Measurements from ENCODE around the gene ACOXL. TPM values are rescaled to one million over a fixed set of nuclear protein-coding genes. Genes with fewer than 3 reads are reported as not detected.

Gene ACOXL
- total RNA-seq, 2 experiments from 2014 or later, result not detected

DNA sequence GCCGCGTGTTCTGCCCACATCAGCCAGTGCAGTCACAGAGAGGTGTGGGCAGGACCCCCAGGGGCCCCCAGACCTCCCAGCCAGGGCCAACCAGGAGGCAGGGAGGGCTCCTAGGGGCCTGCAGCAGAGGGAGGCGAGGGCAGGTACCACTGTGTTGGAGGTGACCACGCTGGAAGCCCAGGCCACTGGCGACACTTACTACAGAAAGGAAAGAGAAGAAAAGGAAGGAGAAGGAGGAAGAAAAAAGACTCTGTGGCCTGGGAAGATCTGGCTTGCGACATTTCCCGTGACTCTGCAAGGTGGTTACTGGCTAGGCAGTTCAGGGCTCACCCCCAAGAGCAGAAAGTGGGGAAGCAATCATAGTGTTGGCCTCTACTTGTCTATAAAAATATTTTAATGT lies 290.3 kb downstream of the ACOXL start:
- DNase-seq, result no peak
- no peak overlapping the region for H3K4me3 Mint-ChIP-seq
- H3K27ac Mint-ChIP-seq, result no peak overlapping the region
- no peaks in the 10 kb centered on the region for H3K36me3 Mint-ChIP-seq (ENCODE audit: low read depth)
- no peaks in the 10 kb centered on the region for H3K9me3 Mint-ChIP-seq
- CTCF ChIA-PET, result no interaction called here
- peaks cover 8% of the 10 kb centered on the region for H3K27me3 Mint-ChIP-seq (ENCODE audit: low read depth)
- no peaks in the 10 kb centered on the region for H3K4me1 Mint-ChIP-seq (ENCODE audit: low read depth)
- intact Hi-C loops (cut with micrococcal nuclease), result no loop called here

DNA sequence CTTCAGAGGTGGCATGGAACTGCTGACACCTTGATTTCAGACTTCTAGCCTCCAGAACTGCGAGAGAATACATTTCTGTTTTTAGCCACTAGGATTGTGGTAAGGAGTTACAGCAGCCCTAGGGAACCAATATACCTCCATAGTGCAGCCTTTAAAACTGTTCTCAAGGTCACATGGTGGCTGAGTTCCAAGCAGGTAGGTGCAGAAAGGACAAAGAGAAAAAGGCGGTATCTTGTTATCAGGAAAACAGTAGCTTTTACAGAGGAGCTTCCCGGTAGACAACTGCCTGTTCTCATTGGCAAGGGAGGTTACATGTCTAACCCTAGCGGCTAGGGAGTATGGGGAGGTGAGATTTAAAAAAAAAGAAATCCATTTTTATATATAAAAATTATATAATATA lies 292.1 kb downstream of the ACOXL start:
- no peak overlapping the region for H3K4me3 Mint-ChIP-seq
- DNase-seq, result no peak
- peaks cover 8% of the 10 kb centered on the region for H3K27me3 Mint-ChIP-seq (ENCODE audit: low read depth)
- no peaks in the 10 kb centered on the region for H3K9me3 Mint-ChIP-seq
- no peak overlapping the region for H3K27ac Mint-ChIP-seq
- no peaks in the 10 kb centered on the region for H3K4me1 Mint-ChIP-seq (ENCODE audit: low read depth)
- H3K36me3 Mint-ChIP-seq (ENCODE audit: low read depth), result no peaks in the 10 kb centered on the region
- CTCF ChIA-PET, result no interaction called here
- intact Hi-C loops (cut with micrococcal nuclease), result no loop called here

DNA sequence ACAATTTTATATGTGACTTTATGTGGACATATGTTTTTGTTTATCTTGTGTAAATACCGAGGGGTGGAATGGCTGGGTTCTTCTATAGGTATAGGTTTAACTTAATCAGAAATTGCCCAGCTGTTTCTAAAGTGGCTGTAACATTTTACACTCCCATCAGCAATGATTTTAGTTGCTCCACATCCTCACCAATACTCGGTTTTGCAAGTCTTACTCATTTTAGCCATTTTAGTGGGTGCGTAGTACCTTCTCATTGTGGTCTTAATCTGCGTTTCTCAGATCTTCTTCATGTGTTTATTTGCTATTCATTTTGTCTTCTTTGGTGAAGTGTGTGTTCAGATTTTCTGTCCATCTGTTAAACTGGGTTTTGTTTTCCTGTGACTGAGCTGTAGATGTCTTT lies 292.9 kb downstream of the ACOXL start:
- intact Hi-C loops (cut with micrococcal nuclease), result no loop called here
- Mint-ChIP-seq H3K4me3 (no peak overlapping the region), H3K36me3 (ENCODE audit: low read depth) (no peaks in the 10 kb centered on the region), H3K27ac (no peak overlapping the region), H3K27me3 (ENCODE audit: low read depth) (peaks cover 8% of the 10 kb centered on the region), H3K4me1 (ENCODE audit: low read depth) (no peaks in the 10 kb centered on the region), H3K9me3 (no peaks in the 10 kb centered on the region)
- no peak for DNase-seq
- CTCF ChIA-PET, result no interaction called here

DNA sequence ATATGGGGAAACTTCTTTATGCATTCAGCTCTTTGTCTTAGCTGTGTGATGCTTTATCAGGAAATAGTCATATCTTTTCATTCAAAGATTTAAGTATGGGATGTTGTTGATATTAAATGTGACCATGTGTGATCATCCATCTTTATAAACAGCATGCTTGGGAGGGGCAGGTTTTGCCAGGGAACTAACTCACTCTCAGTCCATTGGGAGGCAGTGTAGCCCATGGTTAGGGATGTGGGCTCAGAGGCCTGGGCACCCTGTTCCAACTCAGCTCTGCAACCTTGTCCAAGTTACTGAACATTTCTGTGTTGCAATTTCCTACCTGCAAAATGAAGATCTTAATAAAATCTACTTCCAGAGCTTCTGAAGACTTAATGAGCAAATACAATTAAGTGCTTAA lies 296.3 kb downstream of the ACOXL start:
- peaks cover 2% of the 10 kb centered on the region for H3K4me1 Mint-ChIP-seq (ENCODE audit: low read depth)
- no peak overlapping the region for H3K27ac Mint-ChIP-seq
- H3K36me3 Mint-ChIP-seq (ENCODE audit: low read depth), result no peaks in the 10 kb centered on the region
- no peak overlapping the region for H3K4me3 Mint-ChIP-seq
- peaks cover 17% of the 10 kb centered on the region for H3K27me3 Mint-ChIP-seq (ENCODE audit: low read depth)
- H3K9me3 Mint-ChIP-seq, result no peaks in the 10 kb centered on the region
- CTCF ChIA-PET, result interaction anchor here (0.6 to 1.0 kb wide), 4 partner anchors 12 to 42 kb away, joined by 3 to 4 read pairs (median 4); no protein-coding TSS in a partner anchor
- intact Hi-C loops (cut with micrococcal nuclease), result no loop called here
- DNase-seq, result peak; percentile 35

- Mint-ChIP-seq H3K27me3 (ENCODE audit: low read depth) (peaks cover 21% of the 10 kb centered on the region), H3K9me3 (no peaks in the 10 kb centered on the region), H3K4me1 (ENCODE audit: low read depth) (peaks cover 2% of the 10 kb centered on the region), H3K4me3 (no peak overlapping the region), H3K27ac (no peak overlapping the region), H3K36me3 (ENCODE audit: low read depth) (no peaks in the 10 kb centered on the region)
- no peak for DNase-seq
- intact Hi-C loops (cut with micrococcal nuclease), result no loop called here
- CTCF ChIA-PET, result interaction anchor here (0.6 to 1.0 kb wide), 3 partner anchors 11 to 382 kb away, joined by 3 to 4 read pairs (median 4); no protein-coding TSS in a partner anchor
These were observed 297.0 kb downstream of the ACOXL start for GRCh38 chr2:111029181-111029927.

DNA sequence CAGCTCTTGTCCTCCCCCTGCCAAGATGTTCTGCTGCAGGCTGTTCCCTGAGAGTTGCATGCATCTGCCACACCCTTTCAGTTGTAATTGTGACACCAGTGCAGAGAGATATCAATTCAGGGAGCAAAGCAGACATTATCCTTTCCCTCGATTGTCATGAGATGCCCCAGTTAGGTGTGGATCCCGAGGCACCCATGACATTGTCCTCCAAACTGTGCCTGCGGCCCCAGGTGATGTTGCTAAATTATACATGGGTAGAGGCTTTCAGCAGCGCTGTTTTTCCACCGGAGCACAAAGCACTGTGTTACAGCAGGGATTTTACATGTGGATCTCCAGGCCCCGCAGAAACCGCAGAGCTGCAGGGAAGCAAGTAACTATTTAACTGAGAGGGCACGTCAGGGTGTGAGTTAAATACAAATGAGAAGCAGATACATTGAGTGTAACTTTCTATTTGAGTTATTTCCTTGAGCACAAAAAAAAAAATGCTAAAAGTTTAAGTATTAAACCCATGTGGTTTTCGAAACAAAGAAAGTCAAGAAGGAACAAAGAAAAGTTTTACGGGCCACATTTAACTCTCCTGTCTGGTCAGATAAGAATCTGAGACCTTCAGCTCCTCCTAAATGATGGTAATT lies 298.0 kb downstream of the ACOXL start:
- no peaks in the 10 kb centered on the region for H3K36me3 Mint-ChIP-seq (ENCODE audit: low read depth)
- intact Hi-C loops (cut with micrococcal nuclease), result no loop called here
- no peak overlapping the region for H3K27ac Mint-ChIP-seq
- H3K4me1 Mint-ChIP-seq (ENCODE audit: low read depth), result peaks cover 2% of the 10 kb centered on the region
- H3K4me3 Mint-ChIP-seq, result no peak overlapping the region
- no peaks in the 10 kb centered on the region for H3K9me3 Mint-ChIP-seq
- peaks cover 23% of the 10 kb centered on the region for H3K27me3 Mint-ChIP-seq (ENCODE audit: low read depth)
- CTCF ChIA-PET, result interaction anchor here (0.5 to 0.6 kb wide), 2 partner anchors 19 to 383 kb away, joined by 3 read pairs; no protein-coding TSS in a partner anchor
- DNase-seq, result no peak

DNA sequence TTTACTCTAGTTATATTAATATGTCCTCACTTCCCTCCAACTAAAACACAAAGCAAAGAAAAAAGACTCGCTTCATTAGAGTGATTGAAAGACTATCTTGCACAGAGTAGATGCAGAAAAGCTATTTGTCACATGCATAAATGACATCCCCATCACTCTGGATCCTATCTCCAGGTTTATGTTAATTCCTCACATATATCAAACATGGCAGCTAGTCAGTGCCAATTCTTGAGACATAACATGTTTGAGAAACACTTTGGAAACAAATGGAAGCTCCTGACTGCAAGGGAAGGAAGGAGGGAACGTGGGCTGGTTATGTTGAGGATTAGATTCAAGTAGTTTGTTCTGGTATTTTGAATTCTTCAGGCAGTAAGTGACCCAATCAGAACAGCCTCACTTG lies 298.6 kb downstream of the ACOXL start:
- DNase-seq, result no peak
- intact Hi-C loops (cut with micrococcal nuclease), result no loop called here
- no peaks in the 10 kb centered on the region for H3K9me3 Mint-ChIP-seq
- H3K27me3 Mint-ChIP-seq (ENCODE audit: low read depth), result peaks cover 25% of the 10 kb centered on the region
- no peak overlapping the region for H3K27ac Mint-ChIP-seq
- H3K36me3 Mint-ChIP-seq (ENCODE audit: low read depth), result no peaks in the 10 kb centered on the region
- H3K4me1 Mint-ChIP-seq (ENCODE audit: low read depth), result peaks cover 2% of the 10 kb centered on the region
- H3K4me3 Mint-ChIP-seq, result no peak overlapping the region
- CTCF ChIA-PET, result interaction anchor here (0.5 kb wide), 1 partner anchor 19 kb away, joined by 3 read pairs; no protein-coding TSS in a partner anchor

DNA sequence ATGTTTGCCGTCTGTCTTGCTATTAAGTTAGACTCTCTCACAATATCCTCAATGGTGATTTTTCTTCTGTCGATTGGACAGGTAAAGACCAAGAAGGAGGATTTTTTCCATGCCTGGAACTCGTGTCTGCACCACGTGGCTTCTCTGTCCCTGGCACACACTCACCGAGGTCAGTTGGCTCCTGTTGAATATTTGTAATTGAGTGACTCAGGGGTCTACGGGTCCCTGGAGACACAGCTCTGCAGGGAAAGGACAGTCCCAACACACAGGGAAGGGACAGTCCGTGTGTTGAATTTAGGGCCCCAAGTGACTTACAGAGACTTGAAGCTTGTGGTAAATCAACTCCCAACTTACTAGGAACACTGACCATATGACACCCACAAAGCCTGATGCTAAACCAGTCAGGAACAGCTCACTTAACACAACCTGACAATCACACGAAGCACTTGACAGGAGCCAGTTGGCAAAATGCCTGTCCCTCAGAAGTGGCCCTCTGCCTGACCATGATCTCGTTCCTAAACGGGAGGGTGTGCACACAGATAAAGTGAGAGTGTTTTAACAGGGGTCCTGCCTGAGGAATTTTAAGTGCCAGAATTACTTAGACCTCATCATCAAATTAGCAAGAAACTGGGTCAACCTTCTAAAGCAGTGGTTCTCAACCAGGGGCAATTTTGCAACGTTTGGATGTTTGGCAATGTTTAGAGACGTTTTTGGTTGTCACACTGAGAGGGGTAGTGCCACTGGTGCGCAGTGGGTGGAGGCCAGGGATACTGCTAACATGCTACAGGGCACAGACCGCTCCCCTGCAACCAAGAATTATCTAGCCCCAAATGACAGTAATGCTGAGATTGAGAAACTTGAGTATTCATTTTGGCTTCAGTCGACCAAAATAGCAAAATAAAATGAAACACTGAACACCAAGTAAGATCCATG lies 299.4 kb downstream of the ACOXL start:
- intact Hi-C loops (cut with micrococcal nuclease), result no loop called here
- CTCF ChIA-PET, result no interaction called here
- no peak overlapping the region for H3K27ac Mint-ChIP-seq
- DNase-seq, result no peak
- peaks cover 2% of the 10 kb centered on the region for H3K4me1 Mint-ChIP-seq (ENCODE audit: low read depth)
- peaks cover 30% of the 10 kb centered on the region for H3K27me3 Mint-ChIP-seq (ENCODE audit: low read depth)
- no peaks in the 10 kb centered on the region for H3K9me3 Mint-ChIP-seq
- no peak overlapping the region for H3K4me3 Mint-ChIP-seq
- H3K36me3 Mint-ChIP-seq (ENCODE audit: low read depth), result no peaks in the 10 kb centered on the region

GRCh38 chr2:111032721-111033429 lies 300.5 kb downstream of the ACOXL start:
- H3K4me1 Mint-ChIP-seq (ENCODE audit: low read depth), result peaks cover 3% of the 10 kb centered on the region
- H3K27me3 Mint-ChIP-seq (ENCODE audit: low read depth), result peaks cover 33% of the 10 kb centered on the region
- no peak overlapping the region for H3K4me3 Mint-ChIP-seq
- no peak overlapping the region for H3K27ac Mint-ChIP-seq
- H3K9me3 Mint-ChIP-seq, result no peaks in the 10 kb centered on the region
- no peaks in the 10 kb centered on the region for H3K36me3 Mint-ChIP-seq (ENCODE audit: low read depth)
- CTCF ChIA-PET, result no interaction called here
- intact Hi-C loops (cut with micrococcal nuclease), result no loop called here
- DNase-seq, result no peak

GRCh38 chr2:111034146-111034545 lies 301.8 kb downstream of the ACOXL start:
- Mint-ChIP-seq H3K27ac (no peak overlapping the region), H3K9me3 (no peaks in the 10 kb centered on the region), H3K4me1 (ENCODE audit: low read depth) (peaks cover 3% of the 10 kb centered on the region), H3K4me3 (no peak overlapping the region), H3K36me3 (ENCODE audit: low read depth) (no peaks in the 10 kb centered on the region), H3K27me3 (ENCODE audit: low read depth) (peaks cover 37% of the 10 kb centered on the region)
- no peak for DNase-seq
- CTCF ChIA-PET, result no interaction called here
- intact Hi-C loops (cut with micrococcal nuclease), result no loop called here

DNA sequence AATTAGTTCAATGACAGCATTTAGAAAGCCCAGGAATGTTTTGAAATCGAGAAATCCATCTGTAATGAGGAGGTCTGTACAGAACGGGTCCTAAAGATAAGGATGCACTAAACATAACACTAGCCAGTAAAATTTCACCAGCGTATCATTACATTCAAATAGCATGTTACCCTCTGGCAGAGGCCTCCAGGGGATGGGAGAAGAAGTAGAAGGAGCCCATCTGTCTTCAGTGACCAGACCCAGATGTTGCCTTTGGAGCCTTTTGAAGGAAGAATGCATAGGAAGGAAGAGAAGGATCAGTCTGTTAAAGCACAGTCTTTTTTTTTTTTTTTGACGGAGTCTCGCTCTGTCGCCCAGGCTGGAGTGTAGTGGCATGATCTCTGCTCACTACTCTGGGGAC lies 302.2 kb downstream of the ACOXL start:
- DNase-seq, result no peak
- peaks cover 3% of the 10 kb centered on the region for H3K4me1 Mint-ChIP-seq (ENCODE audit: low read depth)
- no peak overlapping the region for H3K27ac Mint-ChIP-seq
- no peaks in the 10 kb centered on the region for H3K9me3 Mint-ChIP-seq
- CTCF ChIA-PET, result no interaction called here
- intact Hi-C loops (cut with micrococcal nuclease), result no loop called here
- H3K36me3 Mint-ChIP-seq (ENCODE audit: low read depth), result no peaks in the 10 kb centered on the region
- no peak overlapping the region for H3K4me3 Mint-ChIP-seq
- H3K27me3 Mint-ChIP-seq (ENCODE audit: low read depth), result peaks cover 40% of the 10 kb centered on the region
